CD1c-positive myeloid dendritic cell (primary cell): ENCODE data around the gene TBX5.

Source experiments
- DNase-seq: peaks from one replicate; pipeline ENCODE4 v3.0.0-alpha.2; 2016; ENCODE audit errors: extremely low spot score

The TBX5 gene

DNA sequence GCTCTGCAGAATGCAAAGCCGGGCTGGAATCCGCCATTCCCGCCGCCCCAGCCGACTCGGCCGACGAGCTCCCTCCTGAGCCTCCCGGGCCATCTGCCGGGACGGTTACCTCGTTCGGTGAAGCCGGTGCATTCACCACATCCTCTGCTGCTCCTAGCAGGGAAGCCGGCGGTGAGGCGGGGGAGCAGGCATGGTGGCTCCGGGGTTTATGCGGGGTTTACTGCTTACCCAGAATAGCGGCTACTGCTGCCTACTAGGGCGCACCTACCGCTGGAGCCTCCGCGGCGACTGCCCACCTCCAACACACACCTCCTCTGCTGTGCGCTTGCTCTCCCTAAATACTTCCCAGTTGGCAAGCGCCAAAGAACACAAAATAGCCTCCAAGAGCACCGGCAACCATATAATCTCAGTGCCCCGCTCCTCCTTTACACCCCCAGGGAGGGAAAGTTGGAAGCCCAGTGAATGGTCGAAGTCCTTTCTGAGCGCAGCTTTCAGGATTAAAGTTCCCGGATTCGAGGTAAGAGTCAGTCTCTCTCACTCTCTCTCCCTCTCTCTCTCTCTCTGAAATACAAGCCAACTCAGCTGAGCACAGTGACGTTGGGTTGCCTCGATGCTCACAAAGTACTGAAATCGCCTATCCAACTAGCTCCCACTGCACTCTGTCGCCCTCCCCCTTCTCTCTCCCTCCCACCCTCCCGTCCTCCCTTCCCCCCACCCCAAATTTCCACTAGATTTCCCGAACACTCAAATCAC, at the start of gene TBX5:
Gene TBX5 (minus strand): TSS at position 626 of the 753 bp plus-strand sequence. CDS start 2,246 bp downstream, outside the sequence.
- DNase-seq: no peak

DNA sequence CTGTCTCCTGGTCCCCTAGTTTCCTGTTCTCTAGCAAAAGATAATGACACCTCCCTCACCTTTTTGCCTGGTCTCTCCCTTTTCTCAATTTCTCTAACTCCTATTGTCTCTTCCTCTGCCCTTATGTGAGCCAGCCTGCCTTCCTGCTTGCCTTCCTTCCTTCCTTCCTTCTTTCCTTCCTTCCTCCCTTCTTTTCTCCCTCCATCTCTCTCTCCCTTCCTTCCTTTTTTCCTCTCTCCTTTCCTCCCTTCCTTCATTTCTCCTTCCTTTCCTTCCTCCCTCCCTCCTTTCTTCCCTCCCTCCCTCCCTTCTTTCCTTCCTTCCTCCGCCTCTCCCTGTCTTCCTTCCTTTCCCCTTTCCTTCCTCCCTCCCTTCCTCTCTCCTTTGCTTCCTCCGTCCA, 45.7 kb upstream of the TBX5 start:
- DNase-seq: no peak

DNA sequence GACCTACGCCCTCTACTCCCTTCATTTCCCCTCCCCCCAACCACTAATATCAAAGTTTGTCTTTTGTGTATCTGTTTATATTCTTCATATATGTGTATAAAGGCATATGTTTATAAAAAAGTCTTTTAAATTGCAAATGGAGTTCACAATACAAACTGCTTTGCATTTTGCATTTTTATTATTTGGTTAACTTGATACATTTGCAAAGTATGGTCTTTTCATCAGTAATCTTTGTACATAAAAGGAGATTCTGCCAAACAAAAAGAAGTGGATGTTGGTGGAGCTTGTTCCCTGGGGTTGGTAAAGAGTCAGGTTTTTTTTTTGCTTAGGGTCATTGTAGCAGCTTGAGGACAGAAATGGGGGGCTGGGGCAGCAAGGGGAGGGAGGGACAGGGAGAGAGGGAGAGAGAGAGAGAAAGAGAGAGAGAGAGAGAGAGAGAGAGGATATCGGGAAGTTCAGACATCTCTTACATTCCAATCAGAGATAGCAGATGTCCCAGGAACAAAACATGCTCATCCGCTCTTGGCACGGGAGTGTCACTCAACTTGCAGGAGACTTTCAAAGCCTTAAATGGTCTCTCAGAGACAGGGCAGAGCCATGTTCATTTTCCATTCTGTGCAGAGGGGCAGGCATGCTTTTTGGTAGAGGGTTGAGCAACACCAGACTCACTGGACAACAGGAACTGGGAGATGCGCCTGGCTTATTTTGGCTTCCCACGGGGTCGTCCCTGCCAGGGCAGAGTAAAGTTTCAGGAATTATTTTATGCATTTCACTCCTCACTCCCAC, 44.8 kb upstream of the TBX5 start:
- no peak for DNase-seq

DNA sequence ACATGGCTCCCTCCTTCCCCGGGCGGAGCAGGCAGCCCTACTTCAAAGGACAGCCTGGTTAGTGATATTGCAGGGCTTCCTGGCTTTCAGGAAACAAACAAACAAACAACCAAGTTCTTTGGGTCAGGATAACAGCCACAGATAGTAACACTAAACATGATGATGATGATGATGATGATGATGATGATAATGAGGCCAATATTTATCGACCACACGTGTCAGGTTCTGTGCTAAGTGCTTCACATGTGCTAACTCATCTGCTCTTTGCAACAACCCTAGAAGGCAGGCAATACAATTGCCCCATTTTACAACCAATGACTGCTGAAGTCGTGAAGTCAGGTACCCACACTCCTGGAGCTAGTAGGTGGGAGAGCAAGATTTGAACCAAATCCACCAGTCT, 44.1 kb upstream of the TBX5 start:
- DNase-seq: no peak

DNA sequence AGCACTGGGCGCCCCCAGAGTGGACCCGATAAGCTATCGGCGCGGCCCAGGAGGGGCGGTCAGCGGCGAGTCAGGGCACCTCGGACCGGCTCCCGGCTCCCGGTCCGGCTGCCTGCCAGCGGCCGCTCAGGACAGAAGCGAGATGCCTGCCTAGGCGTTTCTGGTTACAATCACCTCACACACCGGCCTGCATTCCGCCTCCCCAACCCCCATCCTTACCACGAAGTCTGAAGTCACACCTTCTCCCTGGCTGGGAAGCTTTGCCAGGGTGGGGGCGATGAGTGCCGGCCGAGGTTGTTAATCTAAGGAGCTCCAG, 42.6 kb upstream of the TBX5 start:
- DNase-seq: no peak

DNA sequence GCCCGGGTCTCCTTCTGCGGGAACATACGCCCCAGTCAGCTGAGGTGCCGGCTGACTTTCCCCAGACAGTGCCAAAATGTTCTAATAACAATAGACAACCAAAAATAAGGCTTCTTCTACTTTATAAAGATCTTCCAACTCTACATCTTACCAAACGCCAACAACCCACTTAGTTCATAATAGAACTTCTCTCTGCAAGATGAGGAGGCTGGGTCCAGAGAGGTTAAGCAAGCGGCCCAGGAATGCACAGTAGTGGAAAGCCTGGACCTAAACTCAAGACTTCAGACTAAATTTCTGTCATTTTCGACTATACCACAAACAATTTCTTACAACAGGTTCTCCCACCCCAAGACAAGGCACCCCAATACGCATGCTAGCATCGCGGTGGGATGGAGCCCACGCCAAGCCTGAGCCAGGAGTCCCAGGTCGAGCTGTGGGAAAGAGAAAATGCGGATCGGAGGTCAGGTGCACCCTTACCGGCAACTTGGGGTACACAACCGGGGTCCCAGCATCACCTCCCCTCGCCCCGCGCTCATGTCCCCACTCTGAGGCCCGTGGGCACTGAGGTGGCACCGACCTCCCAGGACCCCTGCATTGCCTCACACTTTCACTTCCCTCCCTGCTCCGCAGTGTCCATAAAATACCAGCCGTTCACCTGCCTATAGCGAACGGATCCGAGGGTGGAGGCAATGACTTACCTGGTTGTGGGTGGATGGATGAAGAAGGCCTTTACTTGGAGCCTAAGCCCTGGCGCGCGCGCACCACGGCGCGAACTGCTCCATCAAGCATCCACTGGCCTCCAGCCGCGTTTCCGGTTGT, 42.1 kb upstream of the TBX5 start:
- no peak for DNase-seq

DNA sequence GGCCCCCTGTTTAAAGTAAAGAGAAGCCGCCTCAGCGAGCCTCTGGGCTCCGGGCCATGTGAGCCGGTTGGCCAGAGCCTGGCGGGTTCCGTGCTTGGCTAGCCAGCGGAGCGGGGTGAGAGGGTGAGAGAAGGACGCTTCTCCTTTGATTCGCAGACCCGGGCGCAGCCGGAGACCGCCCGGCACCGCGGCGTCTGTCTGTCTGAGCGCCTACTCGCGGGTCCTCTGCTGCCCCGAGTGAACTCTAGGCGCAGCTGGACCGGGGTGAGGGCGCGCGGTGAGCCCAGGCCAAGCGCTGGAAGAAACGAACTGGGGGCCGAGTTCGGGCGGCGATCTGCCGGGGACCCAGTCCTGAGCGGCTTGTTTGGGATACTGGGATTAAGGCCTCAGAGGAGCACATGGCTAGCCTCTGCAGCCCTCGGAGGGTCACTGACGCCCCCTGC, 41.4 kb upstream of the TBX5 start:
- DNase-seq: no peak

DNA sequence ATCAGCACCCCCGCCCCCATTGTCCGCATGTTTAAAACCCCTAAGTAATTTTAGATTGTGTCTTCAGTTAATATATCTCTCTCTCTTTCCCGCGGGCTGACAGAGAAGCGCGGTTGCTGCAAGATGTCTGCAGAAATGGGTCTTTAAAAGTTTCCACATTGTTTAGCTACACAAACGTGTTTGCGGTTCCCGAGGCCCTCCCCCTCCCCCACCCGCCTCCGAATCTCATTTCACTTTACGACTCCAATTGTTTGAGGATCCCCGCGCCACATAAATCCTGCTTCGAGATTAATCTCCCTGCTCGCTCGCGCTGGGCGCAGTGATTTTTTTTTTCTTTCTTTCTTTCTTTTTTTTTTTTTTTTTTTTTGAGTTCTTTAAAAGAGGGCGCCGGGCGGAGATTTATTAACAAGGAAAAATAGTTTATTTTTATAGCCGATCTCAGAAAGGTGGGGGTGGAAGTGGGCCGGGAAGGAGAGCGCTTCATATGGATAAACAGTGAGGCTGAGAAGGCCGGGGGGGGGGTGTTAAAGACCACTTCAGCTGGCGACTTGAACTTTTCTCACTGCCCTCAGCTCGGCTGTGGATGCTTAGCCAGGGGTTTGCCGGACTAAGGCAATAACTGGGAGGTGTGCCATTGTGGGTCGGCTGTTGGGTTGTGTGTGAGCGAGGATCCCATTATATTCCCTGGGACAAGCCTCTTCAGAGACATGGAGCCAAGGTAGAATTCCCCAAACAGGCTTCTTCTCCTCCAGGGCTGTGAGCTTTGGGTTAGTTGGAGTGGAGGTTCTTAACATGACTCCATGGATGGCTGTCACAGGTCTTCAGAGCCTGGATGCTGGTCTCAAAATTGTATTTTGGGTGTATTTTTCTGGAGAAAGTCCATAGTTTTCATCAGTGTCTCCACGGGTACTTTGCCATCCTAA, 39.7 kb upstream of the TBX5 start:
- no peak for DNase-seq

DNA sequence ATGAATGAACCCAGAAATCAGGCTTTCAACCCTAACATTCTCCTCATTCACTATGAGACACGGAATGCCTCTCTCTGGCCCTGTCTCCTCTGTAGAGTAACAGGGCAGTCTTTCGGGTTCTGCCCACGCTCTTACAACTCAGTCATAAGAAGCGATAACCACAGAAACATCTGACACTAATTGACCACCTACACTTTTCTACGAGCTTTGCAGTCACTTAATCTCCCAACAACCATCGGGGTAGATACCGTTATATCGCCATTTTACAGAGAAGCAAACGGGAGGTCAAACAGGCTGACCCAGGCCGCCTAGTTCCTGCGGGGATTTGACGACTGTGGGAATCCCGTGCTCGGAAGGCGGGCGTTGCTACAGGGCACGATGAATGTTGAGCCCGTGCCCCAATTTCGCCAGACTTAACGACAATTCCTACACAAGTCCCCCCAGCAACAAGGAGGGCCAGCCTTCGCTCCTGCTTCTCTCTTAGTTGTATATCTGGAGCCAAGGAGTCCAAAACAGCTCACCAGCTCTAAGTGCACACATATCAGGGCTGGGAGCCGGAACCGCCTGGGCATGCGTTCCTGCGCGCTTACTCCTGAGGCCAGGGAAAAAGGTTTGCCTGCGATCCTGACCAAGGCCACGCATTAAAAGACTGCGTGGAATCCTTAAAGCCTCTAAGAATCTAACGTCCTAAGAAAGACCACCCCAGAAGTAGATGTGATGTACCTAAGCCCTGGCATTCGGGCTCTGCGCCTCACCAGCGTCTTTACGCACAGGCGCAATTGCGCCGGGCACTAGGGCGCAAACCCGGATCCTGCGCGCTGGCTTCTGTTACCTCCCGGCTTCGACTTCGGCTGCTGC, 38.7 kb upstream of the TBX5 start:
- DNase-seq: no peak

DNA sequence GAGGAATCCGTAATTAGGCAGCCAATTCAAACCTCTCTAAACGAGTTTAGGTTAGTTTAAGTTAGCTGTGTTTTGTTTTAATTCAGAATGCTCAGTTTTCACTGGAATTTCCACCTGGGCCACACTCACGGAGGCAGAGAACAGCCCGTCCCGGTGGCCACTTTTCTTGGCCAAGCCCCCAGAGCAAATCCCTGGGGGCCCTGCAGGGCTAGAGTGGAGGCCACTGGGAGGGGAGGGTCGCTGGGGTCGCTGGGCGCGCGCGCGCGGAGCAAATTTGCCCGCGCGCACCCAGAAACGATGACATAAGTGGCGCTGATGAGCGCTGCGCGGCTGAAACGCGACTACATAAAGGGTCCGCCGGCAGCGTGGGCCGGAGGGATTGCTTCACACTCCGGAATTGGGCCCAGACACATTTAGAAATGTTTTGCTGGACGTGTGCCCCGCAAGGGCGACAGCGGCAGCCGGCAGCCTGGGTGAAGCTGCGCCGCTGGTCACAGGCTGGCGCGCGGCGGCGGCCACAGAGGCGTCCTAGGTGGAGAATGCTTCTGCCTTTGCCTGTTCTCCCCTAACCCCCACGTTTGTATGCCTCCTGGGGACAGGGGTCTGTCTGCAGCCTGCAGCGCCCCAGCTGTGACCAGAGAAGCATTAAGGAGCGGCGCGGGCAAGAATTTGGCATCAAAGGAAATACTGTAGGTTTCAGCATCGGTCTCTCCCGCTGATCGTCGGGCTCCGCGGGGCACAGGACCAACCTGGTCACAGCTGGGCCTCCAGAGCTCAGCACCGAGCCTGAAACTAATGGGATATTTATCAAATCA, 37.9 kb upstream of the TBX5 start:
- no peak for DNase-seq

DNA sequence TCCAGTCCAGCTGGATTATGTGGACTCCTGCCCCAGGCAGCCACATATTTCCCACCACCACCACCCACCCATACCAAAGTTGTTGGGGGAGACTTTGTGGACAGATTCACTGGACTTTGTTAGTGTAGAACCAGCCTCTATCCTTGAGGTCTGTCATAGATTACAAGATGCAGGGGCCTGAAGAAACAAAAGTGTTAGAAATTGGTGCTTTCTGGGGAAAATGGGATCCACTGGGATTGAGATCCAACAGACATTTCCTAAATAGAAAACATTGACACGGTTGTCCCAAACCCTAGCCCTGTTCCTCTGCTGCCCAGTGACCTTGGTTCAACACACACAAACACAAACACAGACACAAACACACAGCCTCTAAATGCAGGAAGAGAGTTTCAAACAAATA, 36.6 kb upstream of the TBX5 start:
- no peak for DNase-seq

DNA sequence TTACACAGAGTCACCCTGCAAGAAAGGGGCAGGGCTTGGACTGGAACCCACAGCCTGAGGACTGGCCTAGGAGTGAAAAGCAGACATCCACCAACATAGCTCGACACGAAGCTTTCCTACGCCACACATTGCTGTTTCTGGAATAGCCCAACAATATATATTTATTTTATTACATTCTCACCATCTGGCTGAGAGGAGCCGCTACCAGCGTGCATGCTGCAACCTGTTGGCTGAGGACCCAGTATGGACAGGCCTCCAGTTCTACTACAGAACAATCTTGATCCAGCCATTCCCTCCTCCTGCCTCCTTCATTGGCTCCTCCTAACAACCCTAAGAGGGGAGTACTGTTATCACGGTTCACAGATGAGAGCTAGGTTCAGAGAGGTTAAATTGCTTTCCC, 35.6 kb upstream of the TBX5 start:
- DNase-seq: no peak

DNA sequence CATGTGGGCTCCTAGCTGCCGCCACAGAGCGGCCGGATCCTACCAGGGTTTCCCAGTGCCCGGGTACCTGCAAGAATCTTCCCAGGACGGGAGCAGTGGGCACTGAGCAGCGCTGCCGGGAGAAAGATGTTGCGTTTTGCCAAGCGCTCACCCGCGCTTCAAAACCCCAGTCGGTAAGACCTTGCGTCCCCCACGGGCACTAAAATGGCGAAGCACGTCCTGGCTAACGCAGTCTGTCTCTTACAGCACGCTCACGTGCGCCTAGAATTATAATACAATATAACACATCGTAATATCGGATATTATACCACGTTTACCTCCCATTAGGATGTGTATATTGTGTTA, 35.1 kb upstream of the TBX5 start:
- DNase-seq: no peak

DNA sequence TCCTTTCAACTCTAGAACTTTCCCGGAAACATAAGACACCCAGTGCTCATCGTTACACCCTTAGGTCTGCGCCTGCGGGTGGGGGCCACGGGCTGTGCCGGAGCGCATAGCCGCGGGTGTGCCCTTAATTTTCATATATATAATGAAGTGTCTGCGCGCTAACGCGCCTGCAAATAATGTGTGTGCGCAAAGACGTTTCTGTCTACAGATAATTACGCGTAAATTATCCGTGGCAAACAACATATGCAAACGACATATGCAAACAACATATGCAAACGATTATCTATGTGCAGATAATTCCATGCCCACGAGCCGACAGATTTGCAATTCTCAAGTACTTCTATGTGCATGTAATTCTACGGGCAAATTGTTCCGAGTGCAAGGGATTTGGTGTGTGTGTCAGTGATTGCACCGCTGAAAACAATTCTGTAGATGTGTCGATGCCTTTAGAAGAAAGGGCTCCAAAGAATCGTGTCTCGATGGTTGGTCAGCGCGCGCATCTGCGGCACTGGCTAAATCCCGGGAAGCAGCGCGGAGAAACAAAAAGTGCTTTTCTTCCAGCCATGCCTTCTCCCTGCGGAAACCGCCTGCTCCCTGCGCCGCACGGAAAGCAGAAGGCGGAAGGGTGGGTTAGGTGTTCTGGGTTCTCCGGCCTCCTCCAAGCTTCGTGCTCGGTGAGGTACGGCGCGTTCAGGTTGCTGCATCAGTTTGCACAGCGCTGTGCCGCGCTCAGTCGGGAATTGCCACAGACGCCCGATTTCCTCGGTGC, 34.5 kb upstream of the TBX5 start:
- DNase-seq: no peak

DNA sequence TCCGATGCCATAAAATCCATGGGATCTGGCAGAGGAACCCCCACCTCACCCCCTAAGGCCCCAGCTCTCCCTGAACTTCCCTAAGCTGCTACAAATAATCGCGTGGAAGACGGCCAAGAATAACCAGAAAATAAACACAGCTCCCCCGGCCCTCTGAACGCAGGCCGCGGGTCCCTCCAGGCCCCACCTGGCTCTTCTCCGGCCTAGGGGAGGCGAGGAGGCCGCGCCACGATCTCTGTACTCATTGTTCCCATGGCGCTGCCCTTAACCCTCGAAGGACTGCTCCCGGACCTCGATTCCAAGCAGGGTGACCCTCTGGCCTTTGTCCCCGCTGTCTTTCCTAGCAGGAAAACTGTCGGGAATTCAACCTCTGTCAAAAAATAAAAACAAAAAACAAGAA, 33.9 kb upstream of the TBX5 start:
- no peak for DNase-seq

DNA sequence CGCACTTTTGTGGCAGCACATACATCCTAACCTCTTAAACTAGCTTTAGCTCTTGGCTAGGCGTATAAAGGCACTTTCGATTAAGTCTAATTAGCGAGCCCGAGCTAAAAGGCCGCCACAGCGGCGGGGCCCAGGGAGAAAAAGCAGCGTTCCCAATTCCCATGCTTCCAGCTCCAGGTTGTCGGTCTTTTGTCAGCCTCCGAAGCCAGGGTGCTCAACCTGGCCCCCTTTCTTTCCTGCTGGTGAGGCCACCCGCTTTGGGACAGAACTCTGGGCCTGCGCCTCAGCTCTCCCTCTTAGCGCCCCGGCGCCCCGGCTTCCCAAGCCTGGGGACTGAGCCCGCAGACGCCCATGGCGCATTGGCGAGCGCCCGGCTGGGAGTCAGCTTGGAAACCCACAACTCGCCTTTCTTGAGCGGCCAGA, 33.3 kb upstream of the TBX5 start:
- DNase-seq: no peak

DNA sequence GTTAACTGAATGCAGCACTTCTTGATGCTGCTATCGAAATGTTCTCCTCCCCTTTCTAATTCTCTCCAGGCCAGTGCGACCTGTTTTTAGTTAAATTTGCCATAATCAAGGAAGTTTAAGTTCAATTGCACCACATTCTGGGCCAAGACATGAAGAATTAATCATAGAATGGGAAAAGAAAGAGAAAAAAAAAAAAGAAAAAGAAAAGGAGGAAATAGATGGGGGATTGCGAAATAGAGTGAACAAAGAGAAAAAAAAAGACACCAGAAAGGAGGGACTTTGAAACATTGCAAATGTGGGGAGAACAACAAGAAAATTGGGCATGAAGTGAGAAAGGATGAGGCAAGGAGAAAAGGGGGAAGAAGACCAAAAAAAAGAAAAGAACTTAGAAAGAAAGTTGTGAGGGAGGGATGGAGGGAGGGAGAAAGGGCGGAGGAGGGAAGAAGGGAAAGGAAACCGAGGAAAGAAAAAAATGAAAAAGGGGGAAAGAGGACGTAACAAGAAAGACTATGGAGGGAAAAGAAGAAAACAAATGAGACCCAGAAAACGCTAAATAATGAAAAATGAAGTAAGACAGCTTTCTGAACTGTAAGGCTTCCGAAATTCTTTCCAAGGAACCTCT, 32.8 kb upstream of the TBX5 start:
- DNase-seq: no peak

DNA sequence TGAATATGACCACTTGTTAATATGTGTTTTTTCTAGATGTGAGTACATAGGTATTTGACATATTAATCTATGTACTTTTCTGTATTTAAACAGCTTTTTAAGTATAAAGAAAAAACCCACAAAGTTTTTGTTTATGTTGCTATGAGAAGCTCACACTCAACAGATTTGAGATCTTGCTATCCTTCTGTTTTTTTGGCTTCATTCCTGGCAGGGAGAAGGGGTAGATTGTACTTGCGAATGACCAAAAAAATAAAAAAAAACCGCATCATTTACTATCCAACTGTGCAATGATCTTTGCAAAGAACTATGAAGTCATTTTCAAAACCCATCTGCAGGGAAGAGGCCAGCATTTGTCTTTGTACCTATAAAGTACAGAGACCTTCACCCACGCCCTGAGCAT, 28.4 kb upstream of the TBX5 start:
- DNase-seq: no peak

DNA sequence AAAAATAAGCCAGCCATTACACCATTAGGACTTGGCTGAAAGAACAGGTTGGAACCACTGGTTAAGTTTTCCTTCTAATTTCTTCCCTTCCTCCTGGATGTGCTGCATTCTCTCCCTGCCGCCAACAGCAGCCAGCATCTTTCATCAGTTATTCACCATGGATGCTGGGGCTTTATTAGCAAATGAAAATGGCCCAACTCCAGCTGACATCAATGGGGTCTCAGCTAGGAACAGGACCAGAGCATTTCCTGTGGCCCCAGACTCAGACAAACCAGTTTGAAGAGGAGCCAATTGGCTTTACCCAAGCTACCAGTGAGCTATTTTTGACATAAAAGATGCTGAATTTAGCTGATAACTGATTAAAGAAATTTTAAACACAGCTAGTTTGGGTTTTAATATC, 26.0 kb upstream of the TBX5 start:
- DNase-seq: no peak
